ENCODE data around the gene KCNS3. TPM values are rescaled to one million over a fixed set of nuclear protein-coding genes. Genes with fewer than 3 reads are reported as not detected.

Gene KCNS3
- total RNA-seq, 1 experiment from 2014 or later = 28.8 TPM

DNA sequence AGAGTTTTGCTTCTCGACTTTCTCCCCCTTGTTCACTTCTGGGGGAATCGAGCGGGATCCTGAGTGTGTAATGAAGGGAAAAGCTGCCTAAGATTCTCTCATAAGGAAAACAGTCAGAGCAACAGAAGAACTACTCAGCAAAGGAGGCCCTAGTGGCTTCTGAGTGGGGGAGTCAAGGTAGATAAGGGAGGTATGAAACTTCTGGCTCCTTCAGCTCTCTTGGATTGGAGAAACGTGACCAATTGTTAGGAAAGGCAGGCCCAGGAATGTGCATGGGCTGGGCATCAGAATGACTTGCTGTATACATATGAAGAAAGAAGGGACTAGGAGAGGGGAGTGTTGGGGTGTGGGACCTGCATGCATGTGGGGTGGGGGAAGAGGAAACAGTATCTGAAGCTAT, 73.1 kb downstream of the KCNS3 start:
- H3K9me2 ChIP-seq (ENCODE audit: insufficient read depth) = 0 out of 2 replicates have a peak, but pooled peaks cover 4% of the 10 kb centered on the region
- no peak overlapping the region for H3K27ac ChIP-seq
- H3K27me3 ChIP-seq (ENCODE audit: insufficient read depth, low read depth) = no peaks in the 10 kb centered on the region
- no peaks in the 10 kb centered on the region for H4K20me1 ChIP-seq (ENCODE audit: insufficient read depth)
- no peak overlapping the region for H2AFZ ChIP-seq
- no peaks in the 10 kb centered on the region for H3K4me1 ChIP-seq (replicated peaks; ENCODE audit: insufficient read depth)
- no peak for DNase-seq
- H3K79me2 ChIP-seq (ENCODE audit: low read depth) = no peaks in the 10 kb centered on the region
- no peak overlapping the region for H3K4me3 ChIP-seq
- no peak overlapping the region for H3K4me2 ChIP-seq
- ChIA-PET POLR2A (ENCODE audit: unreplicated experiment) (no interaction called here), CTCF (no interaction called here)
- H3K36me3 ChIP-seq (ENCODE audit: low read depth) = no peaks in the 10 kb centered on the region
- intact Hi-C loops (cut with micrococcal nuclease; ENCODE audit: unreplicated experiment) = no loop called here
- BruUV-seq (replicated peaks) = no TSS peak
- TF ChIP-seq, protein P1, sequence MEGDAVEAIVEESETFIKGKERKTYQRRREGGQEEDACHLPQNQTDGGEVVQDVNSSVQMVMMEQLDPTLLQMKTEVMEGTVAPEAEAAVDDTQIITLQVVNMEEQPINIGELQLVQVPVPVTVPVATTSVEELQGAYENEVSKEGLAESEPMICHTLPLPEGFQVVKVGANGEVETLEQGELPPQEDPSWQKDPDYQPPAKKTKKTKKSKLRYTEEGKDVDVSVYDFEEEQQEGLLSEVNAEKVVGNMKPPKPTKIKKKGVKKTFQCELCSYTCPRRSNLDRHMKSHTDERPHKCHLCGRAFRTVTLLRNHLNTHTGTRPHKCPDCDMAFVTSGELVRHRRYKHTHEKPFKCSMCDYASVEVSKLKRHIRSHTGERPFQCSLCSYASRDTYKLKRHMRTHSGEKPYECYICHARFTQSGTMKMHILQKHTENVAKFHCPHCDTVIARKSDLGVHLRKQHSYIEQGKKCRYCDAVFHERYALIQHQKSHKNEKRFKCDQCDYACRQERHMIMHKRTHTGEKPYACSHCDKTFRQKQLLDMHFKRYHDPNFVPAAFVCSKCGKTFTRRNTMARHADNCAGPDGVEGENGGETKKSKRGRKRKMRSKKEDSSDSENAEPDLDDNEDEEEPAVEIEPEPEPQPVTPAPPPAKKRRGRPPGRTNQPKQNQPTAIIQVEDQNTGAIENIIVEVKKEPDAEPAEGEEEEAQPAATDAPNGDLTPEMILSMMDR (conservative IDR thresholded peaks at IDR 0.05) = no peak
- TF ChIP-seq EZH2 (IDR thresholded peaks at IDR 0.05; ENCODE audit: low read depth) = no peak
- H3K9me3 ChIP-seq (ENCODE audit: insufficient read depth, low read depth) = no peaks in the 10 kb centered on the region
- no peaks in the 10 kb centered on the region for H3F3A ChIP-seq (ENCODE audit: insufficient read depth, low read depth)

DNA sequence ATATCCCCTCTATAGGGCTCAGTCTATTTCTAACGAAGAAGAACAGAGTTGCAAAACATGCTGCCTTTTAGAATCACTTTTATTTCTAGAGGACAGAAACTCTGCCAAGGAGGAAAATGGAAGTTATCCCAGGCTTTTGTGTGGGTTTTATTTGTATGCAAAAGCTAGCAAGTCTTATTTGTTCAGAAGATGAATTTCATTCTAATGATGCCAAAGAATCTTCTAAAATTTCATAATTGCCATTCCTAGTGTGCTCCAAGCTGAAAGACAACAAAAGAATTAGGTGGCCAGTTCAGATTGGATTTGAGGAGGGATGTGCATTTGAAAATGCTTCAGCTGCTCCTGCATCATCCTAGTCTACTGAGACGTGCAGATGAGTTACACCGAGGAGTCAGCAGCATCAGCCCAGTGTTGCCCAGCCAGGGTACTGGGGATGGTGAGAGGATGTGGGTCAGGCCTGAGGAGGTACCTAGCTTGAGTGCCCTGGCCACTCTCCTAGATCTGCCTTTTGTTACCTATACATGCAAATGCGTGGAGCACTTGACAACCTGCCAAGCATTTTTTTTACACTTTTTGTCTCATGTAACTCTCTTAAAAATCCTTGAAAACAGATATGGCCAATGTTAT, 80.1 kb downstream of the KCNS3 start:
- H3K9me3 ChIP-seq (ENCODE audit: insufficient read depth, low read depth) = no peaks in the 10 kb centered on the region
- H3K36me3 ChIP-seq (ENCODE audit: low read depth) = no peaks in the 10 kb centered on the region
- no peaks in the 10 kb centered on the region for H4K20me1 ChIP-seq (ENCODE audit: insufficient read depth)
- no peak for DNase-seq
- POLR2A ChIA-PET (ENCODE audit: unreplicated experiment) = no interaction called here
- H3K27ac ChIP-seq = no peak overlapping the region
- CTCF ChIA-PET = no interaction called here
- no peaks in the 10 kb centered on the region for H3K4me1 ChIP-seq (replicated peaks; ENCODE audit: insufficient read depth)
- TF ChIP-seq EZH2 (IDR thresholded peaks at IDR 0.05; ENCODE audit: low read depth) = no peak
- TF ChIP-seq, protein P1 (conservative IDR thresholded peaks at IDR 0.05) = no peak
- no peak overlapping the region for H2AFZ ChIP-seq
- no peak overlapping the region for H3K4me2 ChIP-seq
- H3K27me3 ChIP-seq (ENCODE audit: insufficient read depth, low read depth) = no peaks in the 10 kb centered on the region
- H3K4me3 ChIP-seq = no peak overlapping the region
- H3F3A ChIP-seq (ENCODE audit: insufficient read depth, low read depth) = no peaks in the 10 kb centered on the region
- no peaks in the 10 kb centered on the region for H3K79me2 ChIP-seq (ENCODE audit: low read depth)
- no peaks in the 10 kb centered on the region for H3K9me2 ChIP-seq (ENCODE audit: insufficient read depth)
- intact Hi-C loops (cut with micrococcal nuclease; ENCODE audit: unreplicated experiment) = no loop called here
- BruUV-seq (replicated peaks) = no TSS peak

DNA sequence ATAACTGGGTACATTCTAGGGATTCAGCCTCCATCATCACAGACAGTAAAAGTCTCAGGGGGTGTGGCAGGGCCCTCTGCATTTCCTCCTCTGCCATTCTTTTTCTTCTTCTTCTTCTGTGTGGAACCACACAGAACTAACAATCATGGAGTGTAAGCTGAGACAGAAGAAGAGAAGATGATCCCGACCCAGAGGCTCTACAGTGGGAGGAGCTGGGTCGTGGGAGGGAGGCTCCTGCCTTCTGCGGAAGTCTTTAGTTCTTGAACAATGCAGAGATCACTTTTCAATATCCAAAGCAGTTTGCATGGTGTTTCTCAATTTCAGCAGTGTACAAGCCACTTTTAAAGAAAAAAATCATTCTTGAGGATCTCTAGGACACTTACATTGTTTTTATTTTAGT, 80.9 kb downstream of the KCNS3 start:
- intact Hi-C loops (cut with micrococcal nuclease; ENCODE audit: unreplicated experiment) = no loop called here
- TF ChIP-seq EZH2 (IDR thresholded peaks at IDR 0.05; ENCODE audit: low read depth) = no peak
- BruUV-seq (replicated peaks) = no TSS peak

DNA sequence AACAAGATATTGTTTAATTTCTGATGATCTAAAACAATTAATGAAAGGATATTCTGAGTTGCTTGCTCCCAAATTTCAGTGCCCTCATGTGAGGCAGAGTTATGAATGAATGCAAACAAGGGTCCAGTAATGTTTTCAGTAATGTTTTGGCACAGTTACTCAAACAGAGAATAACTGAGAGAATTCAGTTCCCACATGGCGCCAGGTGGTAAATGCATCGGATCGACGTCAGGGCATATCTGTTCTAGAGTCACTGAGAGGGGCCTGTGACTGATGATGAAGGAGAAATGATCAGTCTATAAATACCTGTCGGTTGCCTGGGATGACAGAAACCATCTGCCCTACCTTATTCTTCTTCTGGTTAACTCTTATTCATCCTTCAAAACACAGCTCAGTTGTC, 81.4 kb downstream of the KCNS3 start:
- H2AFZ ChIP-seq = no peak overlapping the region
- intact Hi-C loops (cut with micrococcal nuclease; ENCODE audit: unreplicated experiment) = no loop called here
- no peaks in the 10 kb centered on the region for H3K36me3 ChIP-seq (ENCODE audit: low read depth)
- DNase-seq = no peak
- no peaks in the 10 kb centered on the region for H3K79me2 ChIP-seq (ENCODE audit: low read depth)
- H3K27me3 ChIP-seq (ENCODE audit: insufficient read depth, low read depth) = no peaks in the 10 kb centered on the region
- H3F3A ChIP-seq (ENCODE audit: insufficient read depth, low read depth) = no peaks in the 10 kb centered on the region
- H3K9me2 ChIP-seq (ENCODE audit: insufficient read depth) = no peaks in the 10 kb centered on the region
- POLR2A ChIA-PET (ENCODE audit: unreplicated experiment) = no interaction called here
- H3K27ac ChIP-seq = no peak overlapping the region
- H3K4me3 ChIP-seq = no peak overlapping the region
- H4K20me1 ChIP-seq (ENCODE audit: insufficient read depth) = no peaks in the 10 kb centered on the region
- BruUV-seq (replicated peaks) = no TSS peak
- H3K4me1 ChIP-seq (replicated peaks; ENCODE audit: insufficient read depth) = no peaks in the 10 kb centered on the region
- CTCF ChIA-PET = no interaction called here
- H3K9me3 ChIP-seq (ENCODE audit: insufficient read depth, low read depth) = no peaks in the 10 kb centered on the region
- no peak overlapping the region for H3K4me2 ChIP-seq
- no peak for TF ChIP-seq EZH2 (IDR thresholded peaks at IDR 0.05; ENCODE audit: low read depth)
- TF ChIP-seq, protein P1 (conservative IDR thresholded peaks at IDR 0.05) = no peak

More for the DNA sequence above, 80.9 kb downstream of the KCNS3 start:
- POLR2A ChIA-PET (ENCODE audit: unreplicated experiment) = no interaction called here
- Histone ChIP-seq H3K36me3 (ENCODE audit: low read depth) (no peaks in the 10 kb centered on the region), H3K4me1 (replicated peaks; ENCODE audit: insufficient read depth) (no peaks in the 10 kb centered on the region), H3K27ac (no peak overlapping the region), H3K9me2 (ENCODE audit: insufficient read depth) (no peaks in the 10 kb centered on the region), H3K79me2 (ENCODE audit: low read depth) (no peaks in the 10 kb centered on the region), H3K9me3 (ENCODE audit: insufficient read depth, low read depth) (no peaks in the 10 kb centered on the region), H3K4me3 (no peak overlapping the region), H3F3A (ENCODE audit: insufficient read depth, low read depth) (no peaks in the 10 kb centered on the region), H3K4me2 (no peak overlapping the region), H3K27me3 (ENCODE audit: insufficient read depth, low read depth) (no peaks in the 10 kb centered on the region), H4K20me1 (ENCODE audit: insufficient read depth) (no peaks in the 10 kb centered on the region), H2AFZ (no peak overlapping the region)
- CTCF ChIA-PET = no interaction called here
- DNase-seq = no peak

Data from PC-9 (cell line).